Right cardiac atrium (tissue), 5 donors: ENCODE data around the gene STAG1. TPM values are rescaled to one million over a fixed set of nuclear protein-coding genes. Genes with fewer than 3 reads are reported as not detected.
"Not testable (repeated sequence)": the region's sequence is repeated elsewhere in the genome, so short reads cannot be mapped to it uniquely, and the experiment has no call there.

Experiments used
- ATAC-seq, 2 donors: fragments of 200-7000 bp; cut with Tn5 transposase; one replicate each; pipeline versions ENCODE4 v1.8.0 to v1.9.1; 2020; ENCODE audit warnings: moderate library complexity in 2 of 2, mild to moderate bottlenecking in 1 of 2
- DNase-seq, 3 donors: peaks; one replicate each; pipeline ENCODE4 v3.0.0-alpha.2; 2020
- H3K27ac ChIP-seq: one replicate; pipeline ENCODE4 v1.5.1; 2013; ENCODE audit warnings: mild to moderate bottlenecking, low read length, control low read depth, moderate library complexity
- H3K27me3 ChIP-seq: one replicate; pipeline ENCODE4 v1.6.1; 2013; ENCODE audit not compliant: control insufficient read depth, insufficient read depth
- H3K4me1 ChIP-seq: one replicate; pipeline ENCODE4 v1.6.1; 2013; ENCODE audit warnings: low read length; ENCODE audit not compliant: control insufficient read depth, insufficient read depth
- H3K4me3 ChIP-seq: one replicate; pipeline ENCODE4 v1.5.1; 2013; ENCODE audit warnings: low read length, control low read depth
- H3K9me3 ChIP-seq: one replicate; pipeline ENCODE4 v1.6.1; 2013; ENCODE audit warnings: low read length; ENCODE audit not compliant: control insufficient read depth
- WGBS: extraction: QIAGEN DNeasy Blood & Tissue Kit; methylation state at CpG from one replicate; pipeline ENCODE4 v1.1.7; 2013; 5-methylcytosine and 5-hydroxymethylcytosine counted together
- intact Hi-C, 4 donors: fragments of 100-400 bp; cut with DNase I; formaldehyde crosslinking; loops; one replicate each; pipeline versions ENCODE4 v1.11.0 to v1.14.0; 2022 to 2023
- polyA plus RNA-seq: library from polyadenylated mRNA; stranded (reverse); fragments of 200-250 nt; gene quantifications from one replicate; pipeline ENCODE4 v1.2.3, GENCODE V29; 2013
- total RNA-seq, 4 donors: library from RNA; stranded (reverse); fragmentation: NEBNext Ultra II Directional; extraction: Animal tissue kit (Norgen Biotek cat#: 25700); gene quantifications; one replicate each; pipeline ENCODE4 v1.2.1, GENCODE V29; 2021
- donor health status: healthy with polysubstance abuse.
- donor health status: DM: no; HTN: yes; CAD: no.
- donor health status: DM: no; HTN: no; CAD: no.
- donor health status: DM: no; HTN: yes; CAD: no; lungs with severe emphysema.
- donor health status: DM: yes; HTN: yes; CAD: no.

Gene STAG1
- total and polyA plus RNA-seq, 5 donors, result 8.1 to 30.9 (median 27.2) TPM

GRCh38 chr3:136725468-136725867 lies 26.7 kb downstream of the STAG1 start:
- WGBS, result 69% methylated on average over 2 of the region's 2 CpGs
- H3K27ac ChIP-seq, result no peak overlapping the region
- intact Hi-C loops, result no loop called here

DNA sequence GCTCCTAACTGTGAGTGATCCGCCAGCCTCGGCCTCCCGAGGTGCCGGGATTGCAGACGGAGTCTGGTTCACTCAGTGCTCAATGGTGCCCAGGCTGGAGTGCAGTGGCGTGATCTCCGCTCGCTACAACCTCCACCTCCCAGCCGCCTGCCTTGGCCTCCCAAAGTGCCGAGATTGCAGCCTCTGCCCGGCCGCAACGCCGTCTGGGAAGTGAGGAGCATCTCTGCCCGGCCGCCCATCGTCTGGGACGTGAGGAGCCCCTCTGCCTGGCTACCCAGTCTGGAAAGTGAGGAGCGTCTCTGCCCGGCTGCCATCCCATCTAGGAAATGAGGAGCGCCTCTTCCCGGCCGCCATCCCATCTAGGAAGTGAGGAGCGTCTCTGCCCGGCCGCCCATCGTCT lies 29.3 kb downstream of the STAG1 start:
- WGBS, result 99% methylated on average over 23 of the region's 27 CpGs
- H3K4me3 ChIP-seq, H3K27me3 ChIP-seq, H3K27ac ChIP-seq, H3K9me3 ChIP-seq, H3K4me1 ChIP-seq, DNase-seq, ATAC-seq, intact Hi-C loops: not testable (repeated sequence)

More at GRCh38 chr3:136725468-136725867, 26.7 kb downstream of the STAG1 start:
- no peak for ATAC-seq
- DNase-seq, result no peak
- Histone ChIP-seq H3K9me3 (no peaks in the 10 kb centered on the region), H3K4me1 (peaks cover 11% of the 10 kb centered on the region), H3K27me3 (no peaks in the 10 kb centered on the region), H3K4me3 (no peak overlapping the region)

DNA sequence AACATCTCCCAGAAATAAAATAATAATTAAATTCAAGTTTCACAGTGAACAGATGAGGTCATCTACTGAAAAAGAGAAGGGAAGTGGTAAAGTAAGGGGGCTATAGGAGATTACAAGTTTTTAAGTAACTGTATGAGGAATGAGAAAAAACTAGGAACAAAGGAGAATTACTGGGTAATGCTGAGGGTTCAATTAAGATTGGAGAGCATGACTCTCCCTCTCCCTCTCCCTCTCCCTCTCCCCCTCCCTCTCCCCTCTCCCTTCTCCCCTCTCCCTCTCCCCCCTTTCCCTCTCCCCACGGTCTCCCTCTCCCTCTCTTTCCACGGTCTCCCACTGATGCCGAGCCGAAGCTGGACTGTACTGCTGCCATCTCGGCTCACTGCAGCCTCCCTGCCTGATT lies 29.8 kb downstream of the STAG1 start:
- DNase-seq, H3K9me3 ChIP-seq, H3K27ac ChIP-seq, H3K4me1 ChIP-seq, intact Hi-C loops, H3K27me3 ChIP-seq, ATAC-seq, H3K4me3 ChIP-seq: not testable (repeated sequence)
- no CpG with 5 or more reads among the region's 5 CpGs for WGBS

DNA sequence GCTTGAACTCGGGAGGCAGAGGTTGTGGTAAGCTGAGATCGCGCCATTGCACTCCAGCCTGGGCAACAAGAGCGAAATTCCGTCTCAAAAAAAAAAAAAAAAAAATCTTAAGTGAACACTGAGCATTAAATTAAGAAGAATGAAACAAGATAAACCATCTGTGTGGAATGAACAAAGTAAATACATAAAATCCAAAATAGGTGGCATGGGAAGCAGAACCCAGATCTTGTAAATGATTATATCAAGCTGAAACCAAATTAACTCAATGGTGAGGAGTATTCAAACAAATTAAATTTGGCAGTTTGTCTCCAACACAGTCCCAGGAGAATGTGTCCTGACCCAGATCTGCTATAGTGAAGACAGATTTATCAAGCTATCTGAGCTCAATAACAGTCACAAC lies 32.1 kb downstream of the STAG1 start:
- no peak for DNase-seq
- ATAC-seq, result no peak
- no peaks in the 10 kb centered on the region for H3K4me1 ChIP-seq
- WGBS, result 97% methylated on average over 5 of the region's 5 CpGs
- intact Hi-C loops, result no loop called here
- H3K27ac ChIP-seq, result no peak overlapping the region
- H3K4me3 ChIP-seq, result no peak overlapping the region
- no peaks in the 10 kb centered on the region for H3K27me3 ChIP-seq
- H3K9me3 ChIP-seq, result no peaks in the 10 kb centered on the region

- no peaks in the 10 kb centered on the region for H3K27me3 ChIP-seq
Measured at GRCh38 chr3:136716629-136717028, 35.5 kb downstream of the STAG1 start.

GRCh38 chr3:136714020-136714419 lies 38.2 kb downstream of the STAG1 start:
- WGBS, result 90% methylated on average over 6 of the region's 6 CpGs
- Histone ChIP-seq H3K4me3 (no peak overlapping the region), H3K27me3 (no peaks in the 10 kb centered on the region), H3K4me1 (no peaks in the 10 kb centered on the region), H3K9me3 (no peaks in the 10 kb centered on the region), H3K27ac (no peak overlapping the region)
- intact Hi-C loops, result no loop called here
- ATAC-seq (no peak), DNase-seq (no peak)

More at GRCh38 chr3:136716629-136717028, 35.5 kb downstream of the STAG1 start:
- no peaks in the 10 kb centered on the region for H3K9me3 ChIP-seq
- no peak overlapping the region for H3K4me3 ChIP-seq
- no peak overlapping the region for H3K27ac ChIP-seq
- no peaks in the 10 kb centered on the region for H3K4me1 ChIP-seq
- WGBS, result 82% methylated on average over 1 of the region's 1 CpG
- ATAC-seq (no peak), DNase-seq (no peak)
- intact Hi-C loops, result no loop called here

GRCh38 chr3:136712941-136713340 lies 39.2 kb downstream of the STAG1 start:
- no peaks in the 10 kb centered on the region for H3K27me3 ChIP-seq
- WGBS, result 88% methylated on average over 6 of the region's 6 CpGs
- no peak overlapping the region for H3K4me3 ChIP-seq
- H3K27ac ChIP-seq, result no peak overlapping the region
- H3K4me1 ChIP-seq, result no peaks in the 10 kb centered on the region
- no peaks in the 10 kb centered on the region for H3K9me3 ChIP-seq
- DNase-seq (no peak), ATAC-seq (no peak)
- intact Hi-C loops, result no loop called here

DNA sequence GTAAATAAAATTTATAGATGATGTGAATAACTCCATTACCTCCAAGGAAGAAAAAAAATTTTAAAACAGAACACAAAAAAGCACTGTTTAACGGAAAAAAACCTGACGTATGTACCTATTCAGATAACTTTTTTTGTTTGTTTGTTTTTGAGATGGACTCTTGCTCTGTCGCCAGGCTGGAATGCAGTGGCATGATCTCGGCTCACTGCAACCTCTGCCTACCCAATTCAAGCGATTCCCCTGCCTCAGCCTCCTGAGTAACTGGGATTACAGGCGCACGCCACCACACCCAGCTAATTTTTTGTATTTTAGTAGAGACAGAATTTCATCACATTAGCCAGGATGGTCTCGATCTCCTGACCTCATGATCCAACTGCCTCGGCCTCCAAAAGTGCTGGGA lies 40.3 kb downstream of the STAG1 start:
- intact Hi-C loops, ATAC-seq: not testable (repeated sequence)

GRCh38 chr3:136711277-136711676 lies 40.9 kb downstream of the STAG1 start:
- Histone ChIP-seq H3K4me3 (no peak overlapping the region), H3K27me3 (no peaks in the 10 kb centered on the region), H3K27ac (no peak overlapping the region), H3K4me1 (no peaks in the 10 kb centered on the region), H3K9me3 (no peaks in the 10 kb centered on the region)
- DNase-seq, result no peak
- intact Hi-C loops, result no loop called here
- ATAC-seq, result no peak
- 97% methylated on average over 7 of the region's 7 CpGs for WGBS

More for the DNA sequence above, 40.3 kb downstream of the STAG1 start:
- not testable (repeated sequence) for H3K4me1 ChIP-seq, H3K27ac ChIP-seq, H3K27me3 ChIP-seq, DNase-seq, H3K9me3 ChIP-seq, H3K4me3 ChIP-seq
- 96% methylated on average over 9 of the region's 9 CpGs for WGBS

DNA sequence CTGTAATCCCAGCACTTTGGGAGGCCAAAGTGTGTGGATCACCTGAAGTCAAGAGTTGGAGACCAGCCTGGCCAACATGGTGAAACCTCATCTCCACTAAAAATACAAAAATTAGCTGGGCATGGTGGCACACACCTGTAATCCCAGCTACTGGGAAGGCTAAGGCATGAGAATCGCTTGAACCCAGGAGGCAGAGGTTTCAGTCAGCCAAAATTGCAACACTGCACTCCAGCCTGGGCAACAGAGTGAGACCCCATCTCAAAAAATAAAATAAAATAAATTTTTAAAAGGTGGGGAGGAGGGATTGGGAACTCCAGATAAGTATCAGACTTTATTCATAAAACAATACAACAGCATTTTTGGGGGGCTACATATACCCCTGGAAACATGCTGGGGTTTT lies 42.4 kb downstream of the STAG1 start:
- intact Hi-C loops, H3K9me3 ChIP-seq, H3K4me1 ChIP-seq, H3K4me3 ChIP-seq, H3K27ac ChIP-seq, H3K27me3 ChIP-seq, ATAC-seq, DNase-seq: not testable (repeated sequence)
- WGBS, result 95% methylated on average over 1 of the region's 1 CpG

- H3K27me3 ChIP-seq, result no peaks in the 10 kb centered on the region
- H3K27ac ChIP-seq, result no peak overlapping the region
- no peak overlapping the region for H3K4me3 ChIP-seq
- no peak for DNase-seq
- no peak for ATAC-seq
- H3K4me1 ChIP-seq, result no peaks in the 10 kb centered on the region
- intact Hi-C loops, result no loop called here
- 64% methylated on average over 3 of the region's 3 CpGs for WGBS
- H3K9me3 ChIP-seq, result no peaks in the 10 kb centered on the region
Measured at GRCh38 chr3:136708333-136708985, 43.7 kb downstream of the STAG1 start.

- intact Hi-C loops, result no loop called here
- no peak overlapping the region for H3K27ac ChIP-seq
- H3K27me3 ChIP-seq, result no peaks in the 10 kb centered on the region
- no peaks in the 10 kb centered on the region for H3K9me3 ChIP-seq
- no peak overlapping the region for H3K4me3 ChIP-seq
- ATAC-seq, result no peak
- no peak for DNase-seq
- WGBS, result 83% methylated on average over 4 of the region's 4 CpGs
- H3K4me1 ChIP-seq, result no peaks in the 10 kb centered on the region
Measured at GRCh38 chr3:136703429-136703828, 48.7 kb downstream of the STAG1 start.
